ENCODE measurements around the gene RAD51AP1. TPM values are rescaled to one million over a fixed set of nuclear protein-coding genes. Genes with fewer than 3 reads are reported as not detected.

Gene RAD51AP1
- polyA plus RNA-seq, 1 donor (not counting 4 experiments of a cell fraction or from before 2014, with no cell fraction given): 13.0 TPM

DNA sequence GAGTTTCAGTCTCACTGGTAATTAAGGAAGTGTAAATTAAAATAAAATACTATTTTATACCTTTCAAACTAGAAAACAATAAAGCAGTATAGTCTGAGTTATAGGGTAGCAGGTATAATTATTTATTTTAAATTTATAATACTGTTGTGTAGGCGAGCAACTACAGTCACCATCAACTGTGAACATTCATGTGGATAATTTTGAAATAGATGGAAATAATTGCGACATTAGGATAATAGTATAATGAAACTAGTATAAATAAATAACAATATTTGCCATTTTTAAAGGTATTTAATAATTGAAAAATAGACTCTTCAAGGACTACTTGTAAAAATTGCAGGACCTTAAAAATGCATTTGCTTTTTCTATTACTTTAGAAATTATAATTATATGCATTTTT lies 19.5 kb downstream of the RAD51AP1 start:
- Histone ChIP-seq H3K9me1 (ENCODE audit: control insufficient read depth, extremely low read depth, insufficient read depth, low read length) (no peaks in the 10 kb centered on the region), H3K4me3 (ENCODE audit: control insufficient read depth in 2 of 3, extremely low read depth in 1 of 3, insufficient read depth in 2 of 3, low read depth in 1 of 3, low read length in 3 of 3) (no peak overlapping the region), H3K27me3 (ENCODE audit: control insufficient read depth, extremely low read depth, insufficient read depth, low read length) (peaks cover 4% of the 10 kb centered on the region), H4K20me1 (ENCODE audit: control insufficient read depth, extremely low read depth, insufficient read depth, low read length) (no peaks in the 10 kb centered on the region), H3K4me1 (ENCODE audit: control insufficient read depth, extremely low read depth, insufficient read depth, low read length) (no peaks in the 10 kb centered on the region), H3K27ac (ENCODE audit: control insufficient read depth, insufficient read depth, low read length) (no peak overlapping the region), H3K79me2 (ENCODE audit: control insufficient read depth, insufficient read depth, low read length) (no peaks in the 10 kb centered on the region), H3K9ac (ENCODE audit: control insufficient read depth, extremely low read depth, insufficient read depth, low read length) (no peak overlapping the region), H3K9me3 (ENCODE audit: control insufficient read depth, low read depth, low read length) (no peaks in the 10 kb centered on the region), H2AFZ (ENCODE audit: control insufficient read depth, low read length) (no peak overlapping the region), H3K36me3 (ENCODE audit: control insufficient read depth in 2 of 2, extremely low read depth in 1 of 2, insufficient read depth in 2 of 2, low read length in 2 of 2) (no peaks in the 10 kb centered on the region), H3K4me2 (ENCODE audit: control insufficient read depth, extremely low read depth, insufficient read depth, low read depth, low read length) (no peak overlapping the region)
- no peak for DNase-seq (ENCODE audit: low read depth, low spot score)
- no peak for FAIRE-seq
- dilution Hi-C loops (cut with MboI; ENCODE audit: extremely low pct_ligation_motif_present, low sequenced_read_pairs): no loop called here
- TF ChIP-seq EZH2 (IDR thresholded peaks at IDR 0.05; ENCODE audit: low read length): no peak
- TF ChIP-seq, protein P1, sequence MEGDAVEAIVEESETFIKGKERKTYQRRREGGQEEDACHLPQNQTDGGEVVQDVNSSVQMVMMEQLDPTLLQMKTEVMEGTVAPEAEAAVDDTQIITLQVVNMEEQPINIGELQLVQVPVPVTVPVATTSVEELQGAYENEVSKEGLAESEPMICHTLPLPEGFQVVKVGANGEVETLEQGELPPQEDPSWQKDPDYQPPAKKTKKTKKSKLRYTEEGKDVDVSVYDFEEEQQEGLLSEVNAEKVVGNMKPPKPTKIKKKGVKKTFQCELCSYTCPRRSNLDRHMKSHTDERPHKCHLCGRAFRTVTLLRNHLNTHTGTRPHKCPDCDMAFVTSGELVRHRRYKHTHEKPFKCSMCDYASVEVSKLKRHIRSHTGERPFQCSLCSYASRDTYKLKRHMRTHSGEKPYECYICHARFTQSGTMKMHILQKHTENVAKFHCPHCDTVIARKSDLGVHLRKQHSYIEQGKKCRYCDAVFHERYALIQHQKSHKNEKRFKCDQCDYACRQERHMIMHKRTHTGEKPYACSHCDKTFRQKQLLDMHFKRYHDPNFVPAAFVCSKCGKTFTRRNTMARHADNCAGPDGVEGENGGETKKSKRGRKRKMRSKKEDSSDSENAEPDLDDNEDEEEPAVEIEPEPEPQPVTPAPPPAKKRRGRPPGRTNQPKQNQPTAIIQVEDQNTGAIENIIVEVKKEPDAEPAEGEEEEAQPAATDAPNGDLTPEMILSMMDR (optimal IDR thresholded peaks at IDR 0.05 in 1 of 3, IDR thresholded peaks at IDR 0.05 in 1 of 3, conservative IDR thresholded peaks at IDR 0.05 in 1 of 3; ENCODE audit: extremely low read depth in 1 of 3, insufficient read depth in 2 of 3, low read length in 3 of 3): no peak

DNA sequence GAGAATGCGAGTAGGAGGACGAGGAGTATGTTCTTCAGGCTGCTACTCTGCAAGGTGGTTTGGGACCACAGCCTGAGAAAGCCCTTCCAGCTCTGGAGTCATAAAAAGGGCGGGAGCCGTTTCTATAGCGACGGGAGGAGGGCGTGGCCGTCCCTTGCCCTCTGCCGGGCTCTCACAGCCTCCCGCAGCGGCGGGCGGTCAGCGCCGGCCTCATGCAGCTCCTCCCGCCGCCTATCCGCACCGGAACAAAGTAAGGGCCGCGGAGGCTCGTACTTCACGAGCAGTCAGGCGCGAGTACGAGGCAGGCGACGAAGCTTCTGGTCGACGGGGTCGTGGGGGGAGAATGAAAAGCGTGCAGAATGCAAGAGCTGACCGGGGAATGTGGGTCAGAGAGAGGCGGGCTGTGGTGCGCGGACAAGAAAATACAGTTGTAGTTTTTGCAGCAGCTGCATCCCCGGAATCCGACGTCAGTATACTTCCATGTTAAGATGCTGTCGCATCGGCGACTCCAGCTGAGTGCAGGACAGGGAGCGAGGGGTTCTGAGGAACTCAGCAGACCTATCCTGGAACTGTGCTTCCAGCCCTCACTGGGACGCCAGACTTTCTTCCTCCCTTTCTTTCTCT lies 23.5 kb downstream of the RAD51AP1 start, which contains the start of gene DYRK4:
Gene DYRK4, plus strand, starts transcription at position 175 of the 624 bp plus-strand sequence. Its CDS starts 38 bp downstream, at position 213.
- dilution Hi-C loops (cut with MboI; ENCODE audit: extremely low pct_ligation_motif_present, low sequenced_read_pairs): no loop called here
- Histone ChIP-seq H3K79me2 (ENCODE audit: control insufficient read depth, insufficient read depth, low read length) (no peaks in the 10 kb centered on the region), H3K4me3 (ENCODE audit: control insufficient read depth in 2 of 3, extremely low read depth in 1 of 3, insufficient read depth in 2 of 3, low read depth in 1 of 3, low read length in 3 of 3) (peak within 1 kb of the TSS in 2 of 3 experiments; percentile 17 to 33), H3K9me1 (ENCODE audit: control insufficient read depth, extremely low read depth, insufficient read depth, low read length) (no peaks in the 10 kb centered on the region), H3K9me3 (ENCODE audit: control insufficient read depth, low read depth, low read length) (no peaks in the 10 kb centered on the region), H4K20me1 (ENCODE audit: control insufficient read depth, extremely low read depth, insufficient read depth, low read length) (no peaks in the 10 kb centered on the region), H3K27ac (ENCODE audit: control insufficient read depth, insufficient read depth, low read length) (no peak within 1 kb of the TSS), H3K9ac (ENCODE audit: control insufficient read depth, extremely low read depth, insufficient read depth, low read length) (no peak within 1 kb of the TSS), H2AFZ (ENCODE audit: control insufficient read depth, low read length) (peak within 1 kb of the TSS; percentile 77), H3K27me3 (ENCODE audit: control insufficient read depth, extremely low read depth, insufficient read depth, low read length) (peaks cover 4% of the 10 kb centered on the region), H3K4me1 (ENCODE audit: control insufficient read depth, extremely low read depth, insufficient read depth, low read length) (no peaks in the 10 kb centered on the region), H3K36me3 (ENCODE audit: control insufficient read depth in 2 of 2, extremely low read depth in 1 of 2, insufficient read depth in 2 of 2, low read length in 2 of 2) (no peaks in the 10 kb centered on the region), H3K4me2 (ENCODE audit: control insufficient read depth, extremely low read depth, insufficient read depth, low read depth, low read length) (peak within 1 kb of the TSS; percentile 65)
- TF ChIP-seq EZH2 (IDR thresholded peaks at IDR 0.05; ENCODE audit: low read length): no peak
- TF ChIP-seq, protein P1 (optimal IDR thresholded peaks at IDR 0.05 in 1 of 3, IDR thresholded peaks at IDR 0.05 in 1 of 3, conservative IDR thresholded peaks at IDR 0.05 in 1 of 3; ENCODE audit: extremely low read depth in 1 of 3, insufficient read depth in 2 of 3, low read length in 3 of 3): no peak
- no peak for DNase-seq (ENCODE audit: low read depth, low spot score)
- no peak for FAIRE-seq
